Measurements from ENCODE around the gene SLC12A6.

The SLC12A6 gene

DNA sequence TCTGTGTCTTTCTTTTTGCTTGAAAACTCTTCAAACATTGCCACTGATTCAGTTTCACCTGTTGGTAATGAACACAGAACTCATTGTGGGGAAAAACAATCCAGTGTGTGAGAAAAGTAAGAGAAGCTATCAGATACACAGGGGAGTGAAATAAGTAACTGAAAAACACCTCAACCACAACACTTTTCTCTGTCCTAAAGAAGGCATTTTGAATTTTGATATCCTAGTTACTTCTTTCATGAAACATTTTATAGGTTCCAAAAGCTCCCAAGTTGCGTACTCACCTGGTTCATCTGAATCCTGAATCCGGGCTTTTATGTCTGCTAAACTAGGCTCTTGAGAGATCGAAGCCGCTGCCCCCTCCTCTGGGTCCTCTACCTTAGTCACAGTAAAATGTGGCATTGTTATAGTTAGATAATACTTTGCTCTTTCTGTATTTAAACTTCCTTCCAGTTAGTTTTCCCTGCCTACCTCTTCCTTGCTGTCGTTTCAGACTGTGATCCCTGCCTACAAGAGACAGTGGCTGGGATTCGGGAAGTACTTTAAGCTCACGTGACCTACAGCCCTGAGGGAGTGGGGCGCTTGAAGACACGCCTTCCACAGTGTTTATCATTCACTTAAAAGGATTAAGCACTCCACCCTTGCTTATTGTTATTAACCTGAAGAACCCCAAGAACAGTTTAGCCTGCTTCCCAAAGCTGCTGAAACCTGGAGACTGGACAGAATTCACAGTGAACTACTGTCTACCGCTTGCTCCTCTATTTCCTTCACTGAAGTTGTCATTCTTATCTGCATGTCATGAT, 19.1 kb downstream of the SLC12A6 start:
- DNase-seq (ENCODE audit: low read depth): peak; percentile 19
- H3K4me3 ChIP-seq (ENCODE audit: low read depth, low read length): peak overlapping the region; percentile 38
- TF ChIP-seq, protein P1, sequence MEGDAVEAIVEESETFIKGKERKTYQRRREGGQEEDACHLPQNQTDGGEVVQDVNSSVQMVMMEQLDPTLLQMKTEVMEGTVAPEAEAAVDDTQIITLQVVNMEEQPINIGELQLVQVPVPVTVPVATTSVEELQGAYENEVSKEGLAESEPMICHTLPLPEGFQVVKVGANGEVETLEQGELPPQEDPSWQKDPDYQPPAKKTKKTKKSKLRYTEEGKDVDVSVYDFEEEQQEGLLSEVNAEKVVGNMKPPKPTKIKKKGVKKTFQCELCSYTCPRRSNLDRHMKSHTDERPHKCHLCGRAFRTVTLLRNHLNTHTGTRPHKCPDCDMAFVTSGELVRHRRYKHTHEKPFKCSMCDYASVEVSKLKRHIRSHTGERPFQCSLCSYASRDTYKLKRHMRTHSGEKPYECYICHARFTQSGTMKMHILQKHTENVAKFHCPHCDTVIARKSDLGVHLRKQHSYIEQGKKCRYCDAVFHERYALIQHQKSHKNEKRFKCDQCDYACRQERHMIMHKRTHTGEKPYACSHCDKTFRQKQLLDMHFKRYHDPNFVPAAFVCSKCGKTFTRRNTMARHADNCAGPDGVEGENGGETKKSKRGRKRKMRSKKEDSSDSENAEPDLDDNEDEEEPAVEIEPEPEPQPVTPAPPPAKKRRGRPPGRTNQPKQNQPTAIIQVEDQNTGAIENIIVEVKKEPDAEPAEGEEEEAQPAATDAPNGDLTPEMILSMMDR (IDR thresholded peaks at IDR 0.05; ENCODE audit: low read depth, low read length, missing control alignments): no peak
- in situ Hi-C loops (cut with HindIII; ENCODE audit: low sequenced_read_pairs): no loop called here

GRCh38 chr15:34314491-34315490, 22.8 kb downstream of the SLC12A6 start:
- in situ Hi-C loops (cut with HindIII; ENCODE audit: low sequenced_read_pairs): no loop called here
- H3K4me3 ChIP-seq (ENCODE audit: low read depth, low read length): no peak overlapping the region
- TF ChIP-seq, protein P1 (IDR thresholded peaks at IDR 0.05; ENCODE audit: low read depth, low read length, missing control alignments): no peak
- no peak for DNase-seq (ENCODE audit: low read depth)

- DNase-seq (ENCODE audit: low read depth): no peak
- in situ Hi-C loops (cut with HindIII; ENCODE audit: low sequenced_read_pairs): no loop called here
- TF ChIP-seq, protein P1 (IDR thresholded peaks at IDR 0.05; ENCODE audit: low read depth, low read length, missing control alignments): no peak
- no peak overlapping the region for H3K4me3 ChIP-seq (ENCODE audit: low read depth, low read length)
Measured at GRCh38 chr15:34311563-34311962, 26.0 kb downstream of the SLC12A6 start.

GRCh38 chr15:34304613-34305012, 33.0 kb downstream of the SLC12A6 start:
- no peak overlapping the region for H3K4me3 ChIP-seq (ENCODE audit: low read depth, low read length)
- TF ChIP-seq, protein P1 (IDR thresholded peaks at IDR 0.05; ENCODE audit: low read depth, low read length, missing control alignments): no peak
- DNase-seq (ENCODE audit: low read depth): peak; percentile 26
- in situ Hi-C loops (cut with HindIII; ENCODE audit: low sequenced_read_pairs): no loop called here

GRCh38 chr15:34301058-34301457, 36.5 kb downstream of the SLC12A6 start:
- DNase-seq (ENCODE audit: low read depth): no peak
- TF ChIP-seq, protein P1 (IDR thresholded peaks at IDR 0.05; ENCODE audit: low read depth, low read length, missing control alignments): no peak
- H3K4me3 ChIP-seq (ENCODE audit: low read depth, low read length): no peak overlapping the region
- in situ Hi-C loops (cut with HindIII; ENCODE audit: low sequenced_read_pairs): no loop called here

DNA sequence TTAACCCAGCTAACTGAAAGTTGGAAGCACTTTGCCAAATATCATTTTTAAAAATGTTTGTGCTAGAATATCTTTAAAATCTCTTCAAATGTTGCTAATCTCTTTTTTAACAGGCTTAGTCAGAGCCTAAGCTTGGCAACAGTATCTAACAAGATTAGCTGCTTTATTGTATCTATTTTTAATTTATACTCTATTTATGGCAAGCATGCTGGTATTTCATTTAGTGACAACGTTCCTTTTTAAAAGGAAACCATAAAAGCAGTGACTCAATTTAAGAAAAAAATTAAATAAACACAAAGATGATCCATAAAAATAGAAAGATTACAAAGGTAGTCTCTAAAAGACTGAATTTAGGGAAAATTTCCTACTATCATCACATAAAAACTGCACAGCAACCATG, 40.5 kb downstream of the SLC12A6 start:
- TF ChIP-seq, protein P1 (IDR thresholded peaks at IDR 0.05; ENCODE audit: low read depth, low read length, missing control alignments): no peak
- no peak overlapping the region for H3K4me3 ChIP-seq (ENCODE audit: low read depth, low read length)
- in situ Hi-C loops (cut with HindIII; ENCODE audit: low sequenced_read_pairs): no loop called here
- no peak for DNase-seq (ENCODE audit: low read depth)

Measured in astrocyte of the cerebellum (primary cell).